ENCODE results near the gene UBE3C. TPM values are rescaled to one million over a fixed set of nuclear protein-coding genes. Genes with fewer than 3 reads are reported as not detected.

UBE3C gene
- total RNA-seq, 4 donors from 2014 or later = 50.3 to 75.0 (median 64.0) TPM

DNA sequence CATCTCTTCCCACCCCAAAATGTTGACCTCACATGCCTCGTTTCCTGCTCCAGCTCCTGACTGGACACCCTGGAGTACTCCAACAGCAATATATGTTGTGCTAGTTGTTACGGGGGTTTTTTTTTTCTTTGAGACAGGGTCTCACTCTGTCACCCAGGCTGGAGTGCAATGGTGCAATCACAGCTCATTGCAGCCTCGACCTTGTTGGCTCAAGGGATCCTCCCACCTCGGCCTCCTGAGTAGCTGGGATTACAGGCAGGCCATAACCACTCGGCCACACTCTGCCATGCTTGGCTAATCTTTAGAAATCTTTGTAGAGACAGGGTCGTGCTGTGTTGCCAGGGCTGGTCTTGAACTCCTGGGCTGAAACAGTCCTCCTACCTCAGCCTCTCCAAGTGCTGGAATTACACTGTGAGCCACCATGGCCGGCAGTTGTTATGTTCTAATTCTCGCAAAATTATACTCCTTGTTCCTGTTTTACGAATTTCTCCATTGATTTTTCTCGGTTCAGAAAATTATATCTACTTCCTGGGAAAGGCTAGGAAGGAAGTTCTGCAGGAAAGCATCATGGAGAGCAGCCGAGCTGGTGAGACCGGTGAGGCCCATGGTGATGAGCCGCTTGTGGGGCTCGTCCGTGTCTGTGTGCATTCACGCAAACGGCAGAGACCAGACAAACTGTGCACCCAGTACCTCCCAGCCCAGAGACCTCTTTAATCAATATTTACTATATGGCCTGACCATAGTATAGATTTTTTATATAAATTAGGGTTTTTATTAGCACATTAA, 145.7 kb downstream of the UBE3C start:
- Histone ChIP-seq H3K9me3 (no peaks in the 10 kb centered on the region), H3K36me3 (no peaks in the 10 kb centered on the region), H3K27me3 (peaks cover 4% of the 10 kb centered on the region), H3K4me1 (peaks cover 0 to 5% of the 10 kb centered on the region in 2 donors), H3K4me3 (replicated peaks in 1 of 3) (no peak overlapping the region), H3K27ac (no peak overlapping the region)
- intact Hi-C loops (cut with DNase I) = no loop called here
- DNase-seq = no peak
- TF ChIP-seq, protein P1, sequence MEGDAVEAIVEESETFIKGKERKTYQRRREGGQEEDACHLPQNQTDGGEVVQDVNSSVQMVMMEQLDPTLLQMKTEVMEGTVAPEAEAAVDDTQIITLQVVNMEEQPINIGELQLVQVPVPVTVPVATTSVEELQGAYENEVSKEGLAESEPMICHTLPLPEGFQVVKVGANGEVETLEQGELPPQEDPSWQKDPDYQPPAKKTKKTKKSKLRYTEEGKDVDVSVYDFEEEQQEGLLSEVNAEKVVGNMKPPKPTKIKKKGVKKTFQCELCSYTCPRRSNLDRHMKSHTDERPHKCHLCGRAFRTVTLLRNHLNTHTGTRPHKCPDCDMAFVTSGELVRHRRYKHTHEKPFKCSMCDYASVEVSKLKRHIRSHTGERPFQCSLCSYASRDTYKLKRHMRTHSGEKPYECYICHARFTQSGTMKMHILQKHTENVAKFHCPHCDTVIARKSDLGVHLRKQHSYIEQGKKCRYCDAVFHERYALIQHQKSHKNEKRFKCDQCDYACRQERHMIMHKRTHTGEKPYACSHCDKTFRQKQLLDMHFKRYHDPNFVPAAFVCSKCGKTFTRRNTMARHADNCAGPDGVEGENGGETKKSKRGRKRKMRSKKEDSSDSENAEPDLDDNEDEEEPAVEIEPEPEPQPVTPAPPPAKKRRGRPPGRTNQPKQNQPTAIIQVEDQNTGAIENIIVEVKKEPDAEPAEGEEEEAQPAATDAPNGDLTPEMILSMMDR (IDR thresholded peaks at IDR 0.05) = no peak
- TF ChIP-seq POLR2A (IDR thresholded peaks at IDR 0.05) = no peak
- WGBS, 2 donors = 86 to 91% methylated on average over 17 of the region's 17 CpGs

DNA sequence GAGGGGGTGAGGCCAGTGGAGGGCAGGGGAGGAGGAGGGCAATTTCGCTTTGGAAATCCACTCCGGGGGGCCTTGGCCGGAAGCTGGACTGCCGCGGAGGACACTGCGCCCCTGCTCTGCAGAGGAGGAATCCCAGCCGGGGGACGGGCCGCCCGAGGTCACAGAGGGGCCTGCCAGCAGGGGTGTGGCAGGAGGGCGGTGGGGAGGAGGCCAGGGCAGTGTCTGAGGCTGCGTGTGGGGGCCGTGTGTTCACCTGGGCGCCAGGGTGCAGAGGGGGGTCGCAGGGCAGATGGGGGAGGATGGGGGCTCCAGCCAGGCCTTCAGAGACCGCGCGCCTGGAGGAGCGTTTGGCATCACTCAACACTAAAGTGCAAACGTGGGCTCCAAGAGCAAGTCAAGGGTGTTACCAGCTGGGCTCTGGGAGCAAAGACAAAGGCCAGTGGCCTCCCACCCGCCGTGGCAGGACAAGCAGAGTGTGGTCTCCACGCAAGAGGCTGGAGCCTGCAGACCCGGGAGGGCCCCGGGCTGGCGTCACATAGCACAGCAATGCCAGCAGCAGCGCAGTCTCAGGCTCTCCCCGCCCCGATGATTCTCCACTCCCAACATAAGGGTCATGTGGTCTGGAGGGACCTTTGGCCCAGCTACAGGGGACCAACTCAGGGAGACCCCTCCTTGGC, 152.8 kb downstream of the UBE3C start:
- TF ChIP-seq, protein P1 (IDR thresholded peaks at IDR 0.05) = no peak
- TF ChIP-seq POLR2A (IDR thresholded peaks at IDR 0.05) = no peak
- 86% methylated on average over 23 to 28 of the region's 29 CpGs for WGBS, 2 donors
- no peak for DNase-seq

DNA sequence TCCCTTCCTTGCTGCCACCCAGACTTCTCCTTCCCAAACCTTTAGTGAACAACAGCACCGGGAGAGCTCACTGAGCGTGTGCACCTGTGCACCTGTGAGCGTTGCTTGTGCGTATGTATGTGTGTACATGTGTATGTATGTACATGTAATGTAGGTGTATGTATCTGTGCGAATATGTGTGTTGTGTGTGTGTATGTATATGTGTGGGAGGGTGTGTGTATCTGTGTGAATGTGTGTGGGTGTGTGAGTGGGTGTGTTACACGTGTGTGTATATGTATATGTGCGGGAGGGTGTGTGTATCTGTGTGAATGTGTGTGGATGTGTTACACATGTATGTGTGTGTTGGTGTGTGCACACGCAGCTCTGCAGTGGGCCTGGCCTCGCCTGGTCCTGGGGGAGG, 153.5 kb downstream of the UBE3C start:
- Histone ChIP-seq H3K36me3 (no peaks in the 10 kb centered on the region), H3K27ac (no peak overlapping the region), H3K4me1 (no peaks in the 10 kb centered on the region), H3K4me3 (replicated peaks in 1 of 3) (no peak overlapping the region), H3K9me3 (no peaks in the 10 kb centered on the region), H3K27me3 (no peaks in the 10 kb centered on the region)
- 93 to 94% methylated on average over 9 of the region's 9 CpGs for WGBS, 2 donors
- TF ChIP-seq, protein P1 (IDR thresholded peaks at IDR 0.05) = no peak
- no peak for TF ChIP-seq POLR2A (IDR thresholded peaks at IDR 0.05)
- intact Hi-C loops (cut with DNase I) = no loop called here
- no peak for DNase-seq

More for the DNA sequence above, 152.8 kb downstream of the UBE3C start:
- no peak overlapping the region for H3K4me3 ChIP-seq (replicated peaks in 1 of 3)
- H3K36me3 ChIP-seq = no peaks in the 10 kb centered on the region
- intact Hi-C loops (cut with DNase I) = no loop called here
- no peaks in the 10 kb centered on the region for H3K9me3 ChIP-seq
- H3K27me3 ChIP-seq = no peaks in the 10 kb centered on the region
- H3K4me1 ChIP-seq = no peaks in the 10 kb centered on the region
- H3K27ac ChIP-seq = no peak overlapping the region

DNA sequence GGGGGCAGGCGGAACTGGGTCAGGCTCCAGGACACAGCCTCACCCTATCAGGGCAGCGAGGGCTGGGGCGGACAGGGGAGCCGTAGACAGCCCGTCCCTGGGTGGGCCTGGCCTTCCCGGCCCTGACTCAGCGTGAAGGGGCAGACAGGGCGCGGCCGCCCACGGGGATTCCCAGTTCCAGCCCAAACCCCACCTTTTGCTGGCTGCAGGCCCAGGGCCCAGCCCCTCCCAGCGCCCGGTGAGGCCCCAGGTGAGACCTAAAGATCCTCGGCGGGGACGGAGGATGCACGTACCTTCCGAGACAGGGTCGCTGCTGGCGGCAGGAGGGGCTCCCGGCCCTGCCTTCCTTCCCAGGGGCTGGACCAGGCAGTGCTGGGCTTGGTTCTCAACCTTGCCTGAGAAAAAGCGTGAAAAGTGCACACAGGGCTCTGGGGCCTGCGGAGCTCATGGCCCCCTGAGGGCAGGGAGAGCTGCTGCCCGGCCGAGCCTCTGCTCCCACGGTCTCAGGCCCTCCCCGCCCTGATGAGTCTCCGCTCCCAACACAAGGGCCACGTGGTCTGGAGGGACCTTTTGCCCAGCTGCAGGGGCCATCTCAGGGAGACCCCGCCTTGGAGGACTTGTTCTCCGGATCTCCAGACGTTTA, 154.2 kb downstream of the UBE3C start:
- DNase-seq = no peak
- H3K4me3 ChIP-seq (replicated peaks in 1 of 3) = no peak overlapping the region
- no peaks in the 10 kb centered on the region for H3K9me3 ChIP-seq
- 57% methylated on average over 13 to 16 of the region's 32 CpGs for WGBS, 2 donors
- no peaks in the 10 kb centered on the region for H3K36me3 ChIP-seq
- no peaks in the 10 kb centered on the region for H3K4me1 ChIP-seq
- intact Hi-C loops (cut with DNase I) = no loop called here
- TF ChIP-seq, protein P1 (IDR thresholded peaks at IDR 0.05) = no peak
- TF ChIP-seq POLR2A (IDR thresholded peaks at IDR 0.05) = no peak
- no peaks in the 10 kb centered on the region for H3K27me3 ChIP-seq
- no peak overlapping the region for H3K27ac ChIP-seq

DNA sequence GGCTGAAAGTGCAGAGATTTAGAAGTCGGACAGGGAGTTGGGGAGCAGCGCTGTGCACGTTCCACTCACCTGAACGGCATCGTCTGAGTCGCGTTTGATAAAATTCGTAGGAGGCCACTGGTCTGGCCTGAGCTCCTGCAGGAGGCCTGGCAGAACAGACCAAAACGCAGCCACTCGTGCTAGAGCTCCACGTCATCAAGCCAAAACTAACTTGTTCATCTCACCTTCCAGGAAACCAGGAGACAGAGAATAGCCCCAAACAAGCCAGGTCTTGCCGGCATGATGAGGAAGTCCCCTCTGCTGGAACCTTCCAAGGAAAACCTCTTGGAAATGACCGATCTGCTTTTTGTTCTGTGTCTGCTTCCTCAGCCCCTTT, 154.7 kb downstream of the UBE3C start:
- Histone ChIP-seq H3K4me3 (replicated peaks in 1 of 3) (no peak overlapping the region), H3K27me3 (no peaks in the 10 kb centered on the region), H3K36me3 (no peaks in the 10 kb centered on the region), H3K9me3 (no peaks in the 10 kb centered on the region), H3K4me1 (no peaks in the 10 kb centered on the region), H3K27ac (no peak overlapping the region)
- intact Hi-C loops (cut with DNase I) = no loop called here
- TF ChIP-seq POLR2A (IDR thresholded peaks at IDR 0.05) = no peak
- TF ChIP-seq, protein P1 (IDR thresholded peaks at IDR 0.05) = no peak
- no peak for DNase-seq
- 86 to 89% methylated on average over 13 of the region's 13 CpGs for WGBS, 2 donors
